Measurements from ENCODE around the gene KIR2DL4.
"Not testable (repeated sequence)": the region's sequence is repeated elsewhere in the genome, so short reads cannot be mapped to it uniquely, and the experiment has no call there.

Gene KIR2DL4

DNA sequence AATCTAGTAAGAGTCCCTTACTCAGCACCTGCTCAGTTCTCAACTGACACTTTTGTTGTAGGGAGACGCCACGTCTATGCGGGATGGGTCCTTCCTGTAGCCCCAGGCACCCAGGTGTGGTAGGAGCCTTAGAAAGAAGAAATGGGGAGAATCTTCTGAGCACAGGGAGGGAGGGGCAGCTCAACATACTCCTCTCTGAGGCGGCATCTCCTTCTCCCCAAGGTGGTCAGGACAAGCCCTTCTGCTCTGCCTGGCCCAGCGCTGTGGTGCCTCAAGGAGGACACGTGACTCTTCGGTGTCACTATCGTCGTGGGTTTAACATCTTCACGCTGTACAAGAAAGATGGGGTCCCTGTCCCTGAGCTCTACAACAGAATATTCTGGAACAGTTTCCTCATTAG is 1.2 kb downstream of the KIR2DL4 start:
- DNase-seq (ENCODE audit: low spot score) (no peak), ATAC-seq (ENCODE audit: low read depth) (no peak)
- H3K27me3 ChIP-seq (ENCODE audit: insufficient read depth, poor library complexity, severe bottlenecking): no peaks in the 10 kb centered on the region
- no peaks in the 10 kb centered on the region for H3K9me3 ChIP-seq (ENCODE audit: severe bottlenecking)
- H3K4me1 ChIP-seq (ENCODE audit: insufficient read depth, poor library complexity, severe bottlenecking): no peaks in the 10 kb centered on the region
- H3K4me3 ChIP-seq (ENCODE audit: severe bottlenecking): no peak overlapping the region
- TF ChIP-seq, protein P1, sequence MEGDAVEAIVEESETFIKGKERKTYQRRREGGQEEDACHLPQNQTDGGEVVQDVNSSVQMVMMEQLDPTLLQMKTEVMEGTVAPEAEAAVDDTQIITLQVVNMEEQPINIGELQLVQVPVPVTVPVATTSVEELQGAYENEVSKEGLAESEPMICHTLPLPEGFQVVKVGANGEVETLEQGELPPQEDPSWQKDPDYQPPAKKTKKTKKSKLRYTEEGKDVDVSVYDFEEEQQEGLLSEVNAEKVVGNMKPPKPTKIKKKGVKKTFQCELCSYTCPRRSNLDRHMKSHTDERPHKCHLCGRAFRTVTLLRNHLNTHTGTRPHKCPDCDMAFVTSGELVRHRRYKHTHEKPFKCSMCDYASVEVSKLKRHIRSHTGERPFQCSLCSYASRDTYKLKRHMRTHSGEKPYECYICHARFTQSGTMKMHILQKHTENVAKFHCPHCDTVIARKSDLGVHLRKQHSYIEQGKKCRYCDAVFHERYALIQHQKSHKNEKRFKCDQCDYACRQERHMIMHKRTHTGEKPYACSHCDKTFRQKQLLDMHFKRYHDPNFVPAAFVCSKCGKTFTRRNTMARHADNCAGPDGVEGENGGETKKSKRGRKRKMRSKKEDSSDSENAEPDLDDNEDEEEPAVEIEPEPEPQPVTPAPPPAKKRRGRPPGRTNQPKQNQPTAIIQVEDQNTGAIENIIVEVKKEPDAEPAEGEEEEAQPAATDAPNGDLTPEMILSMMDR (IDR thresholded peaks at IDR 0.05; ENCODE audit: poor library complexity, severe bottlenecking): no peak
- no peak overlapping the region for H3K27ac ChIP-seq (ENCODE audit: poor library complexity, severe bottlenecking)
- no peaks in the 10 kb centered on the region for H3K36me3 ChIP-seq (ENCODE audit: low read depth)

DNA sequence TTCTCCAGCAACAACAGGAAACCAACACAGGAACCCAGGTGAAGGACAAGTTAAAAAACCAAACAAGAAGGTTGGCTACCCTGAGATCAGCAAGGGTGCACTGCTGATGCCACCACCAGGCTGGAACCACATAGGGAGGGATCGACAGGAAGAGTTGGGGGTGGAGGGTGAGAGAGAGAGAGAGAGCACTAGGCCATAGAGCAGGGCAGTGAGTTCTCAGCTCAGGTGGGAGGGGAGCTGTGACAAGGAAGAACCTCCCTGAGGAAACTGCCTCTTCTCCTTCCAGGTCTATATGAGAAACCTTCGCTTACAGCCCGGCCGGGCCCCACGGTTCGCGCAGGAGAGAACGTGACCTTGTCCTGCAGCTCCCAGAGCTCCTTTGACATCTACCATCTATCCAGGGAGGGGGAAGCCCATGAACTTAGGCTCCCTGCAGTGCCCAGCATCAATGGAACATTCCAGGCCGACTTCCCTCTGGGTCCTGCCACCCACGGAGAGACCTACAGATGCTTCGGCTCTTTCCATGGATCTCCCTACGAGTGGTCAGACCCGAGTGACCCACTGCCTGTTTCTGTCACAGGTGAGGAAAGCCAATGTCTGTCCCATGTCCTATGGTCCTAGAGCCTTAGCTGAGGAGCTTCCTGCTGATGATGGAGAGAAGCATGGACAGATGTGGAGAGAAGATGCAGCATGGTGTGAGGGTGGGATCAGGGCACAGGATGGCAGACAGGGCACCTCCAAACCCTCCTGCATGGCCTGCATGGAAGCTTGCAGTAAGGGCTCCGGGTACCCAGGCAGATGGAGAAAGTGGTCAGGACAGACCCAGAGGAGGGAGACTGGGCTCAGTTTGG is 2.5 kb downstream of the KIR2DL4 start:
- TF ChIP-seq, protein P1 (IDR thresholded peaks at IDR 0.05; ENCODE audit: poor library complexity, severe bottlenecking): no peak
- Histone ChIP-seq H3K27me3 (ENCODE audit: insufficient read depth, poor library complexity, severe bottlenecking) (no peaks in the 10 kb centered on the region), H3K27ac (ENCODE audit: poor library complexity, severe bottlenecking) (no peak overlapping the region), H3K36me3 (ENCODE audit: low read depth) (no peaks in the 10 kb centered on the region), H3K4me3 (ENCODE audit: severe bottlenecking) (no peak overlapping the region), H3K4me1 (ENCODE audit: insufficient read depth, poor library complexity, severe bottlenecking) (no peaks in the 10 kb centered on the region), H3K9me3 (ENCODE audit: severe bottlenecking) (no peaks in the 10 kb centered on the region)
- no peak for DNase-seq (ENCODE audit: low spot score)
- no peak for ATAC-seq (ENCODE audit: low read depth)

DNA sequence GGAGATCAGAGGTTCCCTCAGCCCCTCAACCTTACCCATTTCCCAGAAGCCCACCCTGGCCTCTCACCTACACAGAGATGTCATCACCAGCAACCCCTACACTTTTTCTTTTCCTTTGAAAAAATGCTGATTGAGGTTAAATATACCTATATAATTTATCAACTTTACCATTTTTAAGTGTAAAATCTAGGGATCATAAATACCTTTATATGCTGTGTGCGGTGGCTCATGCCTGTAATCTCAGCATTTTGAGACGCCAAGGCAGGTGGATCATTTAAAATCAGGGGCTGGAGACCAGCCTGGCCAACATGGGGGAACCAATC is 3.1 kb downstream of the KIR2DL4 start:
- TF ChIP-seq, protein P1 (IDR thresholded peaks at IDR 0.05; ENCODE audit: poor library complexity, severe bottlenecking): no peak
- H3K9me3 ChIP-seq (ENCODE audit: severe bottlenecking): no peaks in the 10 kb centered on the region
- no peak overlapping the region for H3K4me3 ChIP-seq (ENCODE audit: severe bottlenecking)
- H3K27me3 ChIP-seq (ENCODE audit: insufficient read depth, poor library complexity, severe bottlenecking): no peaks in the 10 kb centered on the region
- no peak for DNase-seq (ENCODE audit: low spot score)
- no peak for ATAC-seq (ENCODE audit: low read depth)
- no peak overlapping the region for H3K27ac ChIP-seq (ENCODE audit: poor library complexity, severe bottlenecking)
- H3K4me1 ChIP-seq (ENCODE audit: insufficient read depth, poor library complexity, severe bottlenecking): no peaks in the 10 kb centered on the region
- H3K36me3 ChIP-seq (ENCODE audit: low read depth): no peaks in the 10 kb centered on the region

DNA sequence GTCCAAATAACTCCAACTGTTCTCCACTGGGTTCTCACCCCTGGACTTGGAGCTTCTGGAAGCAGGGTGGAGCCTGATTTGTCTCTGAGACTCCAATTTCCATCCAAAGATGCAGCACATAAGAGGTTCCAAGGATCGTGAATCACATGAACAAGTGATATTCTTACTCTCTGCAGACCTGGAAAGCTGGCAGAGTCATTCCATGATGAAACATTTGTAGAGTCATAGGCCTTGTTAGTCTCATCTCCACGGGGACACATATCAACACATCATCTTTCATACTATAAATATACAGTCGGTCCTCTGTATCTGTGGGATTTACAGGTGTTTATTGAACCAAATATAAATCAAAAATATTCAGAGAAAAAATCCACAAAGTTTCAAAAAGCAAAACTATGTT is 11.2 kb downstream of the KIR2DL4 start:
- H3K27ac ChIP-seq (ENCODE audit: poor library complexity, severe bottlenecking); H3K36me3 ChIP-seq (ENCODE audit: low read depth); H3K27me3 ChIP-seq (ENCODE audit: insufficient read depth, poor library complexity, severe bottlenecking); ATAC-seq (ENCODE audit: low read depth); DNase-seq (ENCODE audit: low spot score); H3K4me3 ChIP-seq (ENCODE audit: severe bottlenecking); H3K4me1 ChIP-seq (ENCODE audit: insufficient read depth, poor library complexity, severe bottlenecking); H3K9me3 ChIP-seq (ENCODE audit: severe bottlenecking): not testable (repeated sequence)

DNA sequence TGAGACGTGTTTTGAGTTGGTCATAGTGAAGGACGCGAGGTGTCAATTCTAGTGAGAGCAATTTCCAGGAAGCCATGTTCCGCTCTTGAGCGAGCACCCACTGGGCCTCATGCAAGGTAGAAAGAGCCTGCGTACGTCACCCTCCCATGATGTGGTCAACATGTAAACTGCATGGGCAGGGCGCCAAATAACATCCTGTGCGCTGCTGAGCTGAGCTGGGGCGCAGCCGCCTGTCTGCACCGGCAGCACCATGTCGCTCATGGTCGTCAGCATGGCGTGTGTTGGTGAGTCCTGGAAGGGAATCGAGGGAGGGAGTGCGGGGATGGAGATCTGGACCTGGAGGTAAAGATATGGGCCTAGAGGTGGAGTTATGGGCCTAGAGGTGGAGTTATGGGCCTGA is 12.8 kb downstream of the KIR2DL4 start, which contains the start of gene KIR3DL1:
KIR3DL1 (plus strand) TSS at position 218 of the 400 bp plus-strand sequence.
- H3K9me3 ChIP-seq (ENCODE audit: severe bottlenecking); DNase-seq (ENCODE audit: low spot score); H3K27me3 ChIP-seq (ENCODE audit: insufficient read depth, poor library complexity, severe bottlenecking); H3K4me3 ChIP-seq (ENCODE audit: severe bottlenecking); ATAC-seq (ENCODE audit: low read depth); H3K4me1 ChIP-seq (ENCODE audit: insufficient read depth, poor library complexity, severe bottlenecking); H3K27ac ChIP-seq (ENCODE audit: poor library complexity, severe bottlenecking); H3K36me3 ChIP-seq (ENCODE audit: low read depth): not testable (repeated sequence)
